GM12878 (cell line): Measurements from ENCODE around the gene GPR78. TPM values are rescaled to one million over a fixed set of nuclear protein-coding genes. Genes with fewer than 3 reads are reported as not detected.

Experiments
- ATAC-seq: fragments of 200-7000 bp; cut with Tn5 transposase; 3 replicates; pipeline ENCODE4 v1.9.1; 2020; ENCODE audit warnings: mild to moderate bottlenecking, moderate library complexity
- BruUV-seq: library from RNA; stranded (reverse); fragments of 400-500 nt; replicated peaks from 2 replicates; lab custom pipeline; 2021; lab: Mats Ljungman, UMichigan
- CTCF ChIA-PET: fragments of 300-600 bp; sonication (Branson Sonifier 250); formaldehyde crosslinking; extraction: SDS; loops from one replicate; lab custom pipeline; 2021; ENCODE audit warnings: inconsistent platforms; lab: Yijun Ruan, JAX
- POLR2A ChIA-PET: fragments of 350-600 bp; formaldehyde crosslinking; extraction: SDS; loops from one replicate; lab custom pipeline; 2021; ENCODE audit warnings: inconsistent platforms; lab: Charles Lee
- RAD21 ChIA-PET: fragments of 300-600 bp; sonication (Branson Sonifier 250); formaldehyde crosslinking; loops from one replicate; lab custom pipeline; 2023; ENCODE audit warnings: antibody characterized with exemption; ENCODE audit not compliant: unreplicated experiment; lab: Charles Lee
- SMC1A ChIA-PET: fragments of 300-600 bp; sonication (Branson Sonifier 250); formaldehyde crosslinking; loops from one replicate; lab custom pipeline; 2023; ENCODE audit not compliant: unreplicated experiment, uncharacterized antibody; lab: Charles Lee
- DNase-seq: peaks from one replicate; pipeline ENCODE4 v3.0.0-alpha.2; 2011; ENCODE audit warnings: low read depth, low spot score
- FAIRE-seq: peaks from 3 replicates; lab custom pipeline; 2011; peaks lifted over from hg19 to GRCh38; lab: Jason Lieb, UNC
- H2AFZ ChIP-seq: 2 replicates; pipeline ENCODE4 v1.6.0; 2011; ENCODE audit warnings: low read depth, low read length, control low read depth; ENCODE audit not compliant: control insufficient read depth
- H3K27ac ChIP-seq: 2 replicates; pipeline ENCODE4 v1.5.1; 2011; ENCODE audit warnings: control low read depth; ENCODE audit not compliant: control insufficient read depth, insufficient read depth
- H3K27me3 ChIP-seq, 2 experiments: replicated peaks in 1 of 2; 2 replicates each; pipeline versions ENCODE4 v1.6.0 to v1.6.1; 2011; ENCODE audit warnings: low read length in 1 of 2; ENCODE audit not compliant: control insufficient read depth in 2 of 2, insufficient read depth in 2 of 2
- H3K36me3 ChIP-seq, 2 experiments: 2 replicates each; pipeline ENCODE4 v1.5.1; 2011; ENCODE audit warnings: low read length in 1 of 2; ENCODE audit not compliant: control insufficient read depth in 2 of 2, insufficient read depth in 2 of 2
- H3K4me1 ChIP-seq: 2 replicates; pipeline ENCODE4 v1.6.1; 2011; ENCODE audit warnings: mild to moderate bottlenecking, low read length, moderate library complexity, mixed read lengths; ENCODE audit not compliant: control insufficient read depth, insufficient read depth
- H3K4me2 ChIP-seq: 2 replicates; pipeline ENCODE4 v1.6.0; 2011; ENCODE audit warnings: control low read depth; ENCODE audit not compliant: control insufficient read depth, insufficient read depth
- H3K4me3 ChIP-seq: fragments of 200-600 bp; sonication (generic); 2 replicates; pipeline ENCODE4 v1.5.1; 2016
- H3K79me2 ChIP-seq: 2 replicates; pipeline ENCODE4 v1.6.0; 2011; ENCODE audit warnings: low read length; ENCODE audit not compliant: control insufficient read depth, insufficient read depth
- H3K9ac ChIP-seq: 2 replicates; pipeline ENCODE4 v1.8.0; 2011; ENCODE audit warnings: low read length, control low read depth, mixed read lengths; ENCODE audit not compliant: control insufficient read depth, insufficient read depth
- H3K9me3 ChIP-seq: replicated peaks from 3 replicates; pipeline ENCODE4 v1.5.1; 2011; ENCODE audit warnings: mild to moderate bottlenecking, low read length; ENCODE audit not compliant: control insufficient read depth, insufficient read depth
- H4K20me1 ChIP-seq: 2 replicates; pipeline ENCODE4 v1.6.0; 2011; ENCODE audit not compliant: control insufficient read depth, insufficient read depth
- BMI1 ChIP-seq: fragments of 450-650 bp; IDR thresholded peaks from 2 replicates; pipeline ENCODE4 v1.6.1; 2016; ENCODE audit warnings: mild to moderate bottlenecking, moderate library complexity, borderline replicate concordance
- ELK1 ChIP-seq: IDR thresholded peaks from 2 replicates; pipeline ENCODE4 v1.6.1; 2012; ENCODE audit warnings: low read depth, low read length, improper control_type of control experiment
- ETV6 ChIP-seq, 2 experiments: fragments of 450-650 bp in 1 of 2; IDR thresholded peaks in 1 of 2; conservative IDR thresholded peaks in 1 of 2; 2 replicates each; pipeline ENCODE4 v1.6.1; 2014; ENCODE audit warnings: antibody characterized with exemption in 1 of 2, borderline replicate concordance in 1 of 2, low read depth in 1 of 2, mild to moderate bottlenecking in 1 of 2, moderate library complexity in 1 of 2
- FOXM1 ChIP-seq: IDR thresholded peaks from 2 replicates; pipeline ENCODE4 v1.6.1; 2012; ENCODE audit warnings: low read depth, mild to moderate bottlenecking, inconsistent platforms, low read length, moderate library complexity
- RAD51 ChIP-seq: fragments of 450-650 bp; IDR thresholded peaks from 2 replicates; pipeline ENCODE4 v1.6.1; 2016; ENCODE audit warnings: moderate library complexity, mild to moderate bottlenecking, inconsistent platforms
- STAT1 ChIP-seq: fragments of 450-650 bp; conservative IDR thresholded peaks from 2 replicates; pipeline ENCODE4 v1.6.1; 2014; ENCODE audit warnings: antibody characterized with exemption, mild to moderate bottlenecking
- STAT3 ChIP-seq: IDR thresholded peaks from 2 replicates; pipeline ENCODE4 v1.6.1; 2011; ENCODE audit warnings: low read depth, low read length, improper control_type of control experiment
- TAF1 ChIP-seq: IDR thresholded peaks from 2 replicates; pipeline ENCODE4 v1.6.1; 2011; ENCODE audit warnings: mild to moderate bottlenecking, low read depth, low read length, borderline replicate concordance
- TARDBP ChIP-seq: IDR thresholded peaks from 2 replicates; pipeline ENCODE4 v1.6.1; 2016; ENCODE audit warnings: borderline replicate concordance
- TCF7 ChIP-seq: IDR thresholded peaks from 2 replicates; pipeline ENCODE4 v1.6.1; 2014; ENCODE audit warnings: antibody characterized with exemption, borderline replicate concordance
- ZZZ3 ChIP-seq: IDR thresholded peaks from 2 replicates; pipeline ENCODE4 v1.6.1; 2011; ENCODE audit warnings: low read depth; ENCODE audit not compliant: control insufficient read depth, insufficient read length
- WGBS: methylation state at CpG from one replicate; pipeline ENCODE4 v1.1.6; 2016; ENCODE audit warnings: low lambda C conversion rate; ENCODE audit not compliant: insufficient replicate concordance, insufficient coverage; ENCODE audit errors: missing lambda C conversion rate; 5-methylcytosine and 5-hydroxymethylcytosine counted together
- in situ Hi-C: fragments of 300-500 bp; cut with MboI; formaldehyde crosslinking; loops from 9 replicates; pipeline ENCODE4 v1.14.3; 2018; ENCODE audit warnings: mixed read lengths
- intact Hi-C: fragments of 100-400 bp; cut with micrococcal nuclease; formaldehyde crosslinking; loops from one replicate; pipeline ENCODE4 v1.14.2; 2022; ENCODE audit not compliant: unreplicated experiment
- polyA plus RNA-seq, 11 experiments: library from polyadenylated mRNA; depleted of rRNA in 4 of 11; unstranded in 6 of 11; stranded (reverse) in 5 of 11; fragments of >200 nt; fragmentation: Nextera tagmentation in 4 of 11; fragmentation: Illumina TruSeq in 1 of 11; extraction: Ambion mirVana in 4 of 11; extraction: Trizol in 1 of 11; gene quantifications; 1 replicate in 1 of 11; 2 replicates in 10 of 11; pipeline versions ENCODE4 v1.2.1 to v1.2.3, GENCODE V29; 2011 to 2016; ENCODE audit warnings: inconsistent platforms in 2 of 11, missing spikeins in 2 of 11, low read depth in 1 of 11
- total RNA-seq, 4 experiments: library from RNA; depleted of rRNA in 3 of 4; stranded (reverse); fragments of >200 nt in 3 of 4; fragmentation: Illumina TruSeq in 1 of 4; extraction: Trizol in 1 of 4; gene quantifications; 2 replicates each; pipeline versions ENCODE4 v1.2.1 to v1.2.3, GENCODE V29; 2013 to 2021

GPR78 gene
- total and polyA plus RNA-seq, 10 of the 15 experiments (the other 5 are each of a cell fraction or from before 2014, with no cell fraction given), result 0.03 TPM; not detected in 9

- TF ChIP-seq ETV6 (conservative IDR thresholded peaks at IDR 0.05 in 1 of 2, IDR thresholded peaks at IDR 0.05 in 1 of 2; ENCODE audit: borderline replicate concordance in 1 of 2, low read depth in 1 of 2), result no peak
- TF ChIP-seq TAF1, result no peak
Observed at GRCh38 chr4:8553216-8553615, 27.0 kb upstream of the GPR78 start (continued).

- H3K27ac ChIP-seq, result no peak overlapping the region
- RAD21 ChIA-PET, result no interaction called here
- H4K20me1 ChIP-seq, result no peaks in the 10 kb centered on the region
- FAIRE-seq, result no peak
- SMC1A ChIA-PET, result no interaction called here
- no peak for TF ChIP-seq TCF7
- TF ChIP-seq STAT1, result no peak
- no peak for TF ChIP-seq TARDBP
- no peak for TF ChIP-seq ZZZ3
- no peak for TF ChIP-seq RAD51
- no peak for TF ChIP-seq STAT3
- TF ChIP-seq ELK1, result no peak
- no peak for TF ChIP-seq FOXM1
- TF ChIP-seq BMI1, result no peak
- in situ Hi-C loops, result no loop called here
- ATAC-seq, result no peak
- DNase-seq, result no peak
- WGBS, result 45% methylated on average over 12 of the region's 12 CpGs
- no peaks in the 10 kb centered on the region for H3K36me3 ChIP-seq
- CTCF ChIA-PET, result no interaction called here
- POLR2A ChIA-PET, result no interaction called here
- no peaks in the 10 kb centered on the region for H3K79me2 ChIP-seq
- H3K4me1 ChIP-seq, result no peaks in the 10 kb centered on the region
- no peak overlapping the region for H2AFZ ChIP-seq
- no peaks in the 10 kb centered on the region for H3K9me3 ChIP-seq
- H3K4me3 ChIP-seq, result no peak overlapping the region
- no peak overlapping the region for H3K9ac ChIP-seq
- intact Hi-C loops, result no loop called here
- H3K4me2 ChIP-seq, result no peak overlapping the region
- H3K27me3 ChIP-seq, result no peaks in the 10 kb centered on the region; a peak in 1 of 4 replicates
- no TSS peak for BruUV-seq
Observed at GRCh38 chr4:8553991-8554405, 26.2 kb upstream of the GPR78 start.
